Measurements from ENCODE around the gene RFX6. TPM values are rescaled to one million over a fixed set of nuclear protein-coding genes. Genes with fewer than 3 reads are reported as not detected.
"Not testable (repeated sequence)": the region's sequence is repeated elsewhere in the genome, so short reads cannot be mapped to it uniquely, and the experiment has no call there.

Gene RFX6
- total RNA-seq, 2 experiments from 2014 or later, result not detected

DNA sequence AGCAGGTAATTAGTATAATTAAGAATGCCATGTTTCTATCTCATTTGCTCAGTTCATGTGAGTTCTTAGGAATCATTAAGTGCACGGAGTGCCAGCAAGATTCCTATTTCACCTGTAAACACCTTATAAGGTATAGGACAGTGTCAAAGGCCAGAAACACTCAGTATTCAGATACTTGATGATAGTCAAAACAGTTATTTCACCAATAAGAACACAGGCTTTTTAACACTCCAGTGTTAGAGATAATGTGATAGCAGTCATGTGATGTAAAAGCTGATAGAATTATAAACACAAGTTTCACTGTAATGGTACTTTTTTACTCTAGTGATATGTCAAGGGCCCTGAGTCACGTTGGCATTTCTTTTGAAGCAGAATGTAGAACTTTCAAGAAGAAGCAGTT, 48.1 kb upstream of the RFX6 start, which contains the start of gene GPRC6A:
TSS of gene GPRC6A (minus strand) at position 101 of the 400 bp plus-strand sequence. CDS start at position 31, 70 bp downstream.
- H3K4me1 Mint-ChIP-seq (ENCODE audit: low read depth), result no peaks in the 10 kb centered on the region
- CTCF ChIA-PET, result no interaction called here
- ATAC-seq (ENCODE audit: poor library complexity) (no peak), DNase-seq (no peak)
- no peak within 1 kb of the TSS for H3K27ac ChIP-seq (ENCODE audit: low read depth in 1 of 2, low read length in 2 of 2)
- H3K27me3 ChIP-seq (ENCODE audit: control insufficient read depth in 1 of 2, insufficient read depth in 2 of 2, low read length in 2 of 2), result no peaks in the 10 kb centered on the region
- no peak within 1 kb of the TSS for H3K27ac Mint-ChIP-seq
- H3K4me3 ChIP-seq (ENCODE audit: low read length), result no peak within 1 kb of the TSS
- no peak within 1 kb of the TSS for H3K4me3 Mint-ChIP-seq
- intact Hi-C loops (cut with DNase I, micrococcal nuclease), result no loop called here
- peaks cover 5% of the 10 kb centered on the region for H3K9me3 Mint-ChIP-seq
- no peaks in the 10 kb centered on the region for H3K36me3 ChIP-seq (ENCODE audit: insufficient read depth, low read length)
- TF ChIP-seq, protein P1, sequence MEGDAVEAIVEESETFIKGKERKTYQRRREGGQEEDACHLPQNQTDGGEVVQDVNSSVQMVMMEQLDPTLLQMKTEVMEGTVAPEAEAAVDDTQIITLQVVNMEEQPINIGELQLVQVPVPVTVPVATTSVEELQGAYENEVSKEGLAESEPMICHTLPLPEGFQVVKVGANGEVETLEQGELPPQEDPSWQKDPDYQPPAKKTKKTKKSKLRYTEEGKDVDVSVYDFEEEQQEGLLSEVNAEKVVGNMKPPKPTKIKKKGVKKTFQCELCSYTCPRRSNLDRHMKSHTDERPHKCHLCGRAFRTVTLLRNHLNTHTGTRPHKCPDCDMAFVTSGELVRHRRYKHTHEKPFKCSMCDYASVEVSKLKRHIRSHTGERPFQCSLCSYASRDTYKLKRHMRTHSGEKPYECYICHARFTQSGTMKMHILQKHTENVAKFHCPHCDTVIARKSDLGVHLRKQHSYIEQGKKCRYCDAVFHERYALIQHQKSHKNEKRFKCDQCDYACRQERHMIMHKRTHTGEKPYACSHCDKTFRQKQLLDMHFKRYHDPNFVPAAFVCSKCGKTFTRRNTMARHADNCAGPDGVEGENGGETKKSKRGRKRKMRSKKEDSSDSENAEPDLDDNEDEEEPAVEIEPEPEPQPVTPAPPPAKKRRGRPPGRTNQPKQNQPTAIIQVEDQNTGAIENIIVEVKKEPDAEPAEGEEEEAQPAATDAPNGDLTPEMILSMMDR (IDR thresholded peaks at IDR 0.05), result no peak
- H3K36me3 Mint-ChIP-seq (ENCODE audit: low read depth), result no peaks in the 10 kb centered on the region
- no peaks in the 10 kb centered on the region for H3K4me1 ChIP-seq (ENCODE audit: insufficient read depth, low read length)
- peaks cover 2% of the 10 kb centered on the region for H3K27me3 Mint-ChIP-seq
- POLR2A ChIA-PET, result no interaction called here
- H3K9me3 ChIP-seq (ENCODE audit: control insufficient read depth in 1 of 2, insufficient read depth in 1 of 2, low read length in 2 of 2), result no peaks in the 10 kb centered on the region

DNA sequence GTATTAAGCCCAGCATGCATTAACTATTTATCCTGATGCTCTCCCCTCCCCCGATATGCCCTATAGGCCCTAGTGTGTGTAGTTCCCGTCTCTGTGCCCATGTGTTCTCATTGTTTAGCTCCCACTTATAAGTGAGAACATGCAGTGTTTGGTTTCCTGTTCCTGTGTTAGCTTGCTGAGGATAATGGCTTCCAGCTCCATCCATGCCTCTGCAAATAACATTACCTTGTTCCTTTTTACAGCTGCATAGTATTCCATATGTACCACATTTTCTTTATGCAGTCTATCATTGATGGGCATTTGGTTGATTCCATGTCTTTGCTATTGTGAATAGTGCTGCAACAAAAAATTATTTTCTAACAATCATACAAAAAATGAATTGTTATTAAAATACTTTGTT, 42.5 kb upstream of the RFX6 start:
- intact Hi-C loops (cut with DNase I, micrococcal nuclease); H3K4me1 Mint-ChIP-seq (ENCODE audit: low read depth); H3K4me3 ChIP-seq (ENCODE audit: low read length); H3K36me3 ChIP-seq (ENCODE audit: insufficient read depth, low read length); POLR2A ChIA-PET; H3K36me3 Mint-ChIP-seq (ENCODE audit: low read depth); DNase-seq; H3K4me1 ChIP-seq (ENCODE audit: insufficient read depth, low read length); CTCF ChIA-PET; H3K27me3 ChIP-seq (ENCODE audit: control insufficient read depth in 1 of 2, insufficient read depth in 2 of 2, low read length in 2 of 2); H3K4me3 Mint-ChIP-seq; H3K9me3 ChIP-seq (ENCODE audit: control insufficient read depth in 1 of 2, insufficient read depth in 1 of 2, low read length in 2 of 2); H3K27ac ChIP-seq (ENCODE audit: low read depth in 1 of 2, low read length in 2 of 2); H3K27ac Mint-ChIP-seq; ATAC-seq (ENCODE audit: poor library complexity); H3K27me3 Mint-ChIP-seq; H3K9me3 Mint-ChIP-seq: not testable (repeated sequence)

DNA sequence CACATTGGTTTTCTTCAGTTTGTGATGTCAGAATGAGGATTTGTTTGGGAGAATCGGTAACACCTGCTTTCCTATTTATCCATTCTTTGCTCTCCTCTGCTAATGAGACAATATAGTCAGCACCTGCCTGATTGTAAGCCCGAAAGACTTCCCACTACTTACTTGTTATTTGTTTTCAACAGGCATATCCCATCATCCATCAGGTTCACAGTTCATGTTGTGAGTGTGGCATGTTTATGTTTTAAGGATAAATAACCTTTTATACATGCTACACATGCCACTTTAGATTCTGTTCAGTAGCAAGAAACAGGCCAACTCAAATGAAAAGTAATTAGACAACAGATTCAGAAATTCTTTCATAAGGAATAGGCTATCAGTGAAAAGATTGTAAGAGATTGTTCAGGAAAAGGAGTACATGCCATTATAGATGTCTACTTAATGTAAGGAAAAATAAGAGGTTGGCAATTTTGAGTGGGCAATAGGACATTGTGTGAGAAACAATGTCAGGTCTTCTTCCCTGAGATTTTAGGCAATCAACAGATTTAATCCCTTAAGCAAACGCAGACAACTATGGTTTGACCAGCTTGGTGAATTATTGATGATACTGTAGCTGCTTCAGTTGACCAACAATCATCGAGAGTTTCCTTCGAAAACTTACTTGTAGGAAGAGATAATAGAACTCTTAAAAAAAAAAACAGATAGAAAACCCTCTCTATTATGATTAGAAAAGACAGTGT, 40.3 kb upstream of the RFX6 start:
- intact Hi-C loops (cut with DNase I, micrococcal nuclease), result no loop called here
- H3K27me3 Mint-ChIP-seq, result peaks cover 4% of the 10 kb centered on the region
- H3K9me3 ChIP-seq (ENCODE audit: control insufficient read depth in 1 of 2, insufficient read depth in 1 of 2, low read length in 2 of 2), result no peaks in the 10 kb centered on the region
- peaks cover 2% of the 10 kb centered on the region for H3K9me3 Mint-ChIP-seq
- no peaks in the 10 kb centered on the region for H3K36me3 ChIP-seq (ENCODE audit: insufficient read depth, low read length)
- H3K4me3 ChIP-seq (ENCODE audit: low read length), result no peak overlapping the region
- ATAC-seq (ENCODE audit: poor library complexity), result no peak
- no peak overlapping the region for H3K4me3 Mint-ChIP-seq
- H3K36me3 Mint-ChIP-seq (ENCODE audit: low read depth), result no peaks in the 10 kb centered on the region
- no peak for DNase-seq
- no peaks in the 10 kb centered on the region for H3K4me1 Mint-ChIP-seq (ENCODE audit: low read depth)
- ChIA-PET CTCF (no interaction called here), POLR2A (no interaction called here)
- no peaks in the 10 kb centered on the region for H3K27me3 ChIP-seq (ENCODE audit: control insufficient read depth in 1 of 2, insufficient read depth in 2 of 2, low read length in 2 of 2)
- H3K27ac Mint-ChIP-seq, result no peak overlapping the region
- TF ChIP-seq, protein P1 (IDR thresholded peaks at IDR 0.05), result no peak
- no peaks in the 10 kb centered on the region for H3K4me1 ChIP-seq (ENCODE audit: insufficient read depth, low read length)
- no peak overlapping the region for H3K27ac ChIP-seq (ENCODE audit: low read depth in 1 of 2, low read length in 2 of 2)

DNA sequence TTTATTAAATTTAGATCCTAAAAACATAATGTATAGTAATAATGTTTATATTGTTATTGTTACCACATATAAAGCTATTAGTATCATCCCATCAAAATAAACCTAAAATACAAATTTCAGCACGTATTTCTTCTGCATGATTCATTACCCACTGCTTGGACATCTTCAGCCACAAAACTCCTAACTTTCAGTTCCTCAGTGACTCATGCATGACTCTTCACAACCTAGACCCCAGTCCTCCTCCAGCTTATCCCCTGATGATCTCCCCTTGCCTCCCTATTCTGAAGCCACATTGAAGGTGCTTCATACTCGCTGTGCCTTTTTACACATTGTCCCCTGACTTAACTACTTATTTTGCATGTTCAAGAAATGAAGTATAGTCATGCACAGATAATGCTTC, 37.0 kb upstream of the RFX6 start:
- ChIA-PET POLR2A (no interaction called here), CTCF (no interaction called here)
- H3K4me3 Mint-ChIP-seq, result no peak overlapping the region

More for the DNA sequence above, 37.0 kb upstream of the RFX6 start:
- H3K4me1 Mint-ChIP-seq (ENCODE audit: low read depth), result no peaks in the 10 kb centered on the region
- H3K36me3 Mint-ChIP-seq (ENCODE audit: low read depth), result no peaks in the 10 kb centered on the region
- peaks cover 2% of the 10 kb centered on the region for H3K9me3 Mint-ChIP-seq
- Histone ChIP-seq H3K4me3 (ENCODE audit: low read length) (no peak overlapping the region), H3K36me3 (ENCODE audit: insufficient read depth, low read length) (no peaks in the 10 kb centered on the region), H3K27me3 (ENCODE audit: control insufficient read depth in 1 of 2, insufficient read depth in 2 of 2, low read length in 2 of 2) (peaks cover 0 to 4% of the 10 kb centered on the region in 2 experiments), H3K4me1 (ENCODE audit: insufficient read depth, low read length) (no peaks in the 10 kb centered on the region), H3K9me3 (ENCODE audit: control insufficient read depth in 1 of 2, insufficient read depth in 1 of 2, low read length in 2 of 2) (no peaks in the 10 kb centered on the region), H3K27ac (ENCODE audit: low read depth in 1 of 2, low read length in 2 of 2) (no peak overlapping the region)
- TF ChIP-seq, protein P1 (IDR thresholded peaks at IDR 0.05), result no peak
- no peak overlapping the region for H3K27ac Mint-ChIP-seq
- intact Hi-C loops (cut with DNase I, micrococcal nuclease), result loop anchor here in 1 of 2 experiments (10.0 kb wide), 1 partner anchor 305 kb away; no protein-coding TSS in a partner anchor
- DNase-seq, result peak in 1 of 14 experiments; percentile 2
- H3K27me3 Mint-ChIP-seq, result no peaks in the 10 kb centered on the region
- no peak for ATAC-seq (ENCODE audit: poor library complexity)
